ENCODE results near the gene SYT7.
"Not testable (repeated sequence)": the region's sequence is repeated elsewhere in the genome, so short reads cannot be mapped to it uniquely, and the experiment has no call there.

The SYT7 gene

GRCh38 chr11:61495801-61496601 lies 84.9 kb downstream of the SYT7 start:
- DNase-seq, result no peak

- no peak for DNase-seq
These were observed 86.4 kb downstream of the SYT7 start for GRCh38 chr11:61494381-61494961.

- no peak for DNase-seq
These were observed 89.0 kb downstream of the SYT7 start for GRCh38 chr11:61491736-61492395.

GRCh38 chr11:61489833-61490721 lies 90.8 kb downstream of the SYT7 start:
- no peak for DNase-seq

- no peak for DNase-seq
These were observed 92.1 kb downstream of the SYT7 start for GRCh38 chr11:61488651-61489291.

- no peak for DNase-seq
These were observed 93.4 kb downstream of the SYT7 start for GRCh38 chr11:61487342-61488025.

- no peak for DNase-seq
These were observed 94.1 kb downstream of the SYT7 start for GRCh38 chr11:61486779-61487178.

- DNase-seq, result no peak
These were observed 94.8 kb downstream of the SYT7 start for GRCh38 chr11:61486011-61486620.

- DNase-seq, result no peak
These were observed 95.8 kb downstream of the SYT7 start for GRCh38 chr11:61485080-61485479.

- DNase-seq, result no peak
These were observed 96.3 kb downstream of the SYT7 start for GRCh38 chr11:61484541-61484940.

- no peak for DNase-seq
These were observed 98.4 kb downstream of the SYT7 start for GRCh38 chr11:61482513-61482912.

GRCh38 chr11:61481806-61482205 lies 99.1 kb downstream of the SYT7 start:
- DNase-seq, result no peak

GRCh38 chr11:61480994-61481335 lies 99.9 kb downstream of the SYT7 start:
- DNase-seq, result no peak

- DNase-seq, result no peak
These were observed 100.4 kb downstream of the SYT7 start for GRCh38 chr11:61480261-61480993.

- not testable (repeated sequence) for DNase-seq
These were observed 101.4 kb downstream of the SYT7 start for GRCh38 chr11:61479360-61480058.

GRCh38 chr11:61477727-61478148 lies 103.1 kb downstream of the SYT7 start:
- peak; percentile 32 for DNase-seq

- no peak for DNase-seq
These were observed 103.8 kb downstream of the SYT7 start for GRCh38 chr11:61477126-61477525.

GRCh38 chr11:61476371-61476770 lies 104.5 kb downstream of the SYT7 start:
- no peak for DNase-seq

- no peak for DNase-seq
These were observed 105.4 kb downstream of the SYT7 start for GRCh38 chr11:61475433-61475832.

GRCh38 chr11:61474013-61474643 lies 106.7 kb downstream of the SYT7 start:
- DNase-seq, result no peak
